Left lung (tissue), 10 donors: ENCODE data around the gene SPINDOC. TPM values are rescaled to one million over a fixed set of nuclear protein-coding genes. Genes with fewer than 3 reads are reported as not detected.

Experiments used
- ATAC-seq: fragments of 200-7000 bp; cut with Tn5 transposase; one replicate; pipeline ENCODE4 v1.9.1; 2020; ENCODE audit warnings: moderate library complexity
- DNase-seq, 4 donors: peaks; one replicate each; pipeline ENCODE4 v3.0.0-alpha.2; 2013 to 2020
- H3K27ac ChIP-seq, 2 donors: fragments of 200-600 bp; sonication (generic) in 1 of 2; one replicate each; pipeline versions ENCODE4 v1.5.0 to v1.8.0; 2020 to 2021
- H3K27me3 ChIP-seq, 2 donors: fragments of 200-600 bp; sonication (generic) in 1 of 2; one replicate each; pipeline versions ENCODE4 v1.5.0 to v1.8.0; 2020 to 2021
- H3K36me3 ChIP-seq, 2 donors: fragments of 200-600 bp; sonication (generic) in 1 of 2; one replicate each; pipeline versions ENCODE4 v1.5.0 to v1.8.0; 2020 to 2021
- H3K4me1 ChIP-seq, 2 donors: fragments of 200-600 bp; one replicate each; pipeline ENCODE4 v1.8.0; 2021
- H3K4me3 ChIP-seq, 2 donors: fragments of 200-600 bp; sonication (generic) in 1 of 2; one replicate each; pipeline versions ENCODE4 v1.5.0 to v1.8.0; 2020 to 2021; ENCODE audit warnings: mild to moderate bottlenecking in 1 of 2
- H3K9me3 ChIP-seq, 2 donors: fragments of 200-600 bp; sonication (generic) in 1 of 2; one replicate each; pipeline versions ENCODE4 v1.5.0 to v1.8.0; 2020 to 2021
- CTCF ChIP-seq, 2 donors: fragments of 200-600 bp; sonication (generic) in 1 of 2; IDR thresholded peaks; one replicate each; pipeline versions ENCODE4 v1.5.0 to v1.8.0; 2021; ENCODE audit warnings: antibody characterized with exemption in 2 of 2
- intact Hi-C, 2 donors: fragments of 100-400 bp; cut with DNase I; formaldehyde crosslinking; loops; one replicate each; pipeline versions ENCODE4 v1.11.2 to v1.14.2; 2022
- polyA plus RNA-seq, 6 donors: library from polyadenylated mRNA; unstranded; fragments of 120-200 nt; gene quantifications; one replicate each; pipeline ENCODE4 v1.2.1, GENCODE V29; 2013; ENCODE audit not compliant: insufficient read length in 6 of 6
- total RNA-seq, 2 donors: library from RNA; stranded (reverse); fragmentation: NEBNext Ultra II Directional; extraction: Animal tissue kit (Norgen Biotek cat#: 25700); gene quantifications; one replicate each; pipeline ENCODE4 v1.2.1, GENCODE V29; 2021
- donor health status: DM: no; HTN: yes; CAD: no.
- donor health status: DM: no; HTN: no; CAD: no.

SPINDOC gene
- total and polyA plus RNA-seq, 8 donors = 20.3 to 46.2 (median 34.4) TPM

- no peak for TF ChIP-seq CTCF (IDR thresholded peaks at IDR 0.05)
- H3K36me3 ChIP-seq = no peaks in the 10 kb centered on the region
- peak in 1 of 4 donors; percentile 40 for DNase-seq
- no peak overlapping the region for H3K4me3 ChIP-seq
- no peaks in the 10 kb centered on the region for H3K27me3 ChIP-seq
- intact Hi-C loops = no loop called here
- peak; percentile 76 for ATAC-seq
- H3K27ac ChIP-seq = no peak overlapping the region
- no peaks in the 10 kb centered on the region for H3K9me3 ChIP-seq
- no peaks in the 10 kb centered on the region for H3K4me1 ChIP-seq
Observed at GRCh38 chr11:63783925-63784592, 29.2 kb upstream of the SPINDOC start.

GRCh38 chr11:63785823-63786222 is 27.4 kb upstream of the SPINDOC start:
- Histone ChIP-seq H3K4me1 (no peaks in the 10 kb centered on the region), H3K27ac (no peak overlapping the region), H3K4me3 (no peak overlapping the region), H3K9me3 (peaks cover 0 to 3% of the 10 kb centered on the region in 2 donors), H3K27me3 (no peaks in the 10 kb centered on the region), H3K36me3 (no peaks in the 10 kb centered on the region)
- ATAC-seq (no peak), DNase-seq (no peak)
- no peak for TF ChIP-seq CTCF (IDR thresholded peaks at IDR 0.05)
- intact Hi-C loops = no loop called here

GRCh38 chr11:63791495-63792167 is 21.6 kb upstream of the SPINDOC start:
- Histone ChIP-seq H3K27me3 (no peaks in the 10 kb centered on the region), H3K27ac (no peak overlapping the region), H3K4me1 (no peaks in the 10 kb centered on the region), H3K4me3 (no peak overlapping the region), H3K9me3 (peaks cover 0 to 28% of the 10 kb centered on the region in 2 donors), H3K36me3 (no peaks in the 10 kb centered on the region)
- no peak for TF ChIP-seq CTCF (IDR thresholded peaks at IDR 0.05)
- ATAC-seq (no peak), DNase-seq (no peak)
- intact Hi-C loops = no loop called here

- no peak overlapping the region for H3K27ac ChIP-seq
- intact Hi-C loops = no loop called here
- no peaks in the 10 kb centered on the region for H3K36me3 ChIP-seq
- H3K27me3 ChIP-seq = no peaks in the 10 kb centered on the region
- ATAC-seq (peak; percentile 33), DNase-seq (no peak)
- H3K9me3 ChIP-seq = peaks cover 0 to 28% of the 10 kb centered on the region in 2 donors
- TF ChIP-seq CTCF (IDR thresholded peaks at IDR 0.05) = no peak
- no peak overlapping the region for H3K4me3 ChIP-seq
- no peaks in the 10 kb centered on the region for H3K4me1 ChIP-seq
Observed at GRCh38 chr11:63793161-63793560, 20.1 kb upstream of the SPINDOC start.

- no peaks in the 10 kb centered on the region for H3K27me3 ChIP-seq
- ATAC-seq = no peak
- no peak for DNase-seq
Observed at GRCh38 chr11:63795066-63795465, 18.2 kb upstream of the SPINDOC start.

More at GRCh38 chr11:63795066-63795465, 18.2 kb upstream of the SPINDOC start:
- Histone ChIP-seq H3K4me1 (no peaks in the 10 kb centered on the region), H3K9me3 (peaks cover 0 to 28% of the 10 kb centered on the region in 2 donors), H3K36me3 (no peaks in the 10 kb centered on the region), H3K4me3 (no peak overlapping the region), H3K27ac (no peak overlapping the region)
- no peak for TF ChIP-seq CTCF (IDR thresholded peaks at IDR 0.05)
- intact Hi-C loops = no loop called here
